ENCODE measurements around the gene ITGBL1.

The ITGBL1 gene

GRCh38 chr13:101452519-101453485 lies at the start of gene ITGBL1:
Gene ITGBL1 (plus strand): TSS chr13:101452675. CDS start chr13:101452834, 159 bp downstream.
- H3K4me1 ChIP-seq (ENCODE audit: insufficient read depth, low read length) = peaks cover 17% of the 10 kb centered on the region
- H3K36me3 ChIP-seq (ENCODE audit: insufficient read depth, low read length) = no peaks in the 10 kb centered on the region
- H3K9ac ChIP-seq (ENCODE audit: low read depth, low read length) = peak within 1 kb of the TSS; percentile 39; the same call in 1 of the 2 replicates
- no peaks in the 10 kb centered on the region for H3K9me3 ChIP-seq (ENCODE audit: control insufficient read depth, insufficient read depth, low read length)

- no peak overlapping the region for H3K9ac ChIP-seq (ENCODE audit: low read depth, low read length)
- H3K4me1 ChIP-seq (ENCODE audit: insufficient read depth, low read length) = peaks cover 13% of the 10 kb centered on the region; the same call in 1 of the 2 replicates
- no peaks in the 10 kb centered on the region for H3K9me3 ChIP-seq (ENCODE audit: control insufficient read depth, insufficient read depth, low read length)
- no peaks in the 10 kb centered on the region for H3K36me3 ChIP-seq (ENCODE audit: insufficient read depth, low read length)
Observed at GRCh38 chr13:101406791-101407190, 45.7 kb upstream of the ITGBL1 start.

GRCh38 chr13:101408154-101408553 lies 44.3 kb upstream of the ITGBL1 start:
- no peaks in the 10 kb centered on the region for H3K36me3 ChIP-seq (ENCODE audit: insufficient read depth, low read length)
- H3K9me3 ChIP-seq (ENCODE audit: control insufficient read depth, insufficient read depth, low read length) = no peaks in the 10 kb centered on the region
- no peak overlapping the region for H3K9ac ChIP-seq (ENCODE audit: low read depth, low read length)
- peaks cover 13% of the 10 kb centered on the region; the same call in 1 of the 2 replicates for H3K4me1 ChIP-seq (ENCODE audit: insufficient read depth, low read length)

- peaks cover 13% of the 10 kb centered on the region; the same call in 1 of the 2 replicates for H3K4me1 ChIP-seq (ENCODE audit: insufficient read depth, low read length)
- H3K36me3 ChIP-seq (ENCODE audit: insufficient read depth, low read length) = no peaks in the 10 kb centered on the region
- no peak overlapping the region for H3K9ac ChIP-seq (ENCODE audit: low read depth, low read length)
- no peaks in the 10 kb centered on the region for H3K9me3 ChIP-seq (ENCODE audit: control insufficient read depth, insufficient read depth, low read length)
Observed at GRCh38 chr13:101408992-101409656, 43.4 kb upstream of the ITGBL1 start.

GRCh38 chr13:101412076-101412475 lies 40.4 kb upstream of the ITGBL1 start:
- H3K36me3 ChIP-seq (ENCODE audit: insufficient read depth, low read length) = no peaks in the 10 kb centered on the region
- H3K9me3 ChIP-seq (ENCODE audit: control insufficient read depth, insufficient read depth, low read length) = no peaks in the 10 kb centered on the region
- no peak overlapping the region for H3K9ac ChIP-seq (ENCODE audit: low read depth, low read length)
- H3K4me1 ChIP-seq (ENCODE audit: insufficient read depth, low read length) = no peaks in the 10 kb centered on the region

GRCh38 chr13:101415358-101416174 lies 36.9 kb upstream of the ITGBL1 start:
- Histone ChIP-seq H3K36me3 (ENCODE audit: insufficient read depth, low read length) (no peaks in the 10 kb centered on the region), H3K9ac (ENCODE audit: low read depth, low read length) (peak overlapping the region; percentile 57; the same call in 1 of the 2 replicates), H3K9me3 (ENCODE audit: control insufficient read depth, insufficient read depth, low read length) (no peaks in the 10 kb centered on the region), H3K4me1 (ENCODE audit: insufficient read depth, low read length) (no peaks in the 10 kb centered on the region)

- Histone ChIP-seq H3K9me3 (ENCODE audit: control insufficient read depth, insufficient read depth, low read length) (no peaks in the 10 kb centered on the region), H3K36me3 (ENCODE audit: insufficient read depth, low read length) (no peaks in the 10 kb centered on the region), H3K4me1 (ENCODE audit: insufficient read depth, low read length) (no peaks in the 10 kb centered on the region), H3K9ac (ENCODE audit: low read depth, low read length) (peak within 1 kb of the TSS; percentile 57; the same call in 1 of the 2 replicates)
Observed at GRCh38 chr13:101416181-101417042, 36.1 kb upstream of the ITGBL1 start, which contains the start of gene NALCN. Gene NALCN (minus strand): TSS chr13:101416508. CDS start chr13:101399126, 17,382 bp downstream.

GRCh38 chr13:101417043-101417406 lies 35.5 kb upstream of the ITGBL1 start:
- Histone ChIP-seq H3K9ac (ENCODE audit: low read depth, low read length) (peak overlapping the region; percentile 57; the same call in 1 of the 2 replicates), H3K9me3 (ENCODE audit: control insufficient read depth, insufficient read depth, low read length) (no peaks in the 10 kb centered on the region), H3K36me3 (ENCODE audit: insufficient read depth, low read length) (no peaks in the 10 kb centered on the region), H3K4me1 (ENCODE audit: insufficient read depth, low read length) (no peaks in the 10 kb centered on the region)

GRCh38 chr13:101417501-101417900 lies 35.0 kb upstream of the ITGBL1 start:
- H3K4me1 ChIP-seq (ENCODE audit: insufficient read depth, low read length) = no peaks in the 10 kb centered on the region
- no peaks in the 10 kb centered on the region for H3K36me3 ChIP-seq (ENCODE audit: insufficient read depth, low read length)
- no peaks in the 10 kb centered on the region for H3K9me3 ChIP-seq (ENCODE audit: control insufficient read depth, insufficient read depth, low read length)
- no peak overlapping the region for H3K9ac ChIP-seq (ENCODE audit: low read depth, low read length)

GRCh38 chr13:101423872-101424271 lies 28.6 kb upstream of the ITGBL1 start:
- no peaks in the 10 kb centered on the region for H3K4me1 ChIP-seq (ENCODE audit: insufficient read depth, low read length)
- no peaks in the 10 kb centered on the region for H3K36me3 ChIP-seq (ENCODE audit: insufficient read depth, low read length)
- no peaks in the 10 kb centered on the region for H3K9me3 ChIP-seq (ENCODE audit: control insufficient read depth, insufficient read depth, low read length)
- no peak overlapping the region for H3K9ac ChIP-seq (ENCODE audit: low read depth, low read length)

GRCh38 chr13:101424381-101425155 lies 27.9 kb upstream of the ITGBL1 start:
- H3K9me3 ChIP-seq (ENCODE audit: control insufficient read depth, insufficient read depth, low read length) = no peaks in the 10 kb centered on the region
- no peaks in the 10 kb centered on the region for H3K36me3 ChIP-seq (ENCODE audit: insufficient read depth, low read length)
- H3K9ac ChIP-seq (ENCODE audit: low read depth, low read length) = no peak overlapping the region
- no peaks in the 10 kb centered on the region for H3K4me1 ChIP-seq (ENCODE audit: insufficient read depth, low read length)

GRCh38 chr13:101425156-101425471 lies 27.4 kb upstream of the ITGBL1 start:
- H3K9me3 ChIP-seq (ENCODE audit: control insufficient read depth, insufficient read depth, low read length) = no peaks in the 10 kb centered on the region
- no peaks in the 10 kb centered on the region for H3K4me1 ChIP-seq (ENCODE audit: insufficient read depth, low read length)
- no peaks in the 10 kb centered on the region for H3K36me3 ChIP-seq (ENCODE audit: insufficient read depth, low read length)
- no peak overlapping the region for H3K9ac ChIP-seq (ENCODE audit: low read depth, low read length)

- H3K36me3 ChIP-seq (ENCODE audit: insufficient read depth, low read length) = no peaks in the 10 kb centered on the region
- no peaks in the 10 kb centered on the region for H3K4me1 ChIP-seq (ENCODE audit: insufficient read depth, low read length)
- no peak overlapping the region for H3K9ac ChIP-seq (ENCODE audit: low read depth, low read length)
- H3K9me3 ChIP-seq (ENCODE audit: control insufficient read depth, insufficient read depth, low read length) = no peaks in the 10 kb centered on the region
Observed at GRCh38 chr13:101425623-101426022, 26.9 kb upstream of the ITGBL1 start.

Data from ES-I3 (cell line).